AG04449 (cell line): Measurements from ENCODE around the gene SLC45A2.

ENCODE experiments used
- CTCF ChIA-PET: fragments of 350-600 bp; formaldehyde crosslinking; extraction: SDS; loops from one replicate; lab custom pipeline; 2021; ENCODE audit warnings: antibody characterized with exemption; lab: Yijun Ruan, JAX
- POLR2A ChIA-PET: fragments of 400-600, 350-600 bp; formaldehyde crosslinking; extraction: SDS; loops from one replicate; lab custom pipeline; 2020; ENCODE audit warnings: antibody characterized with exemption, inconsistent platforms; lab: Yijun Ruan, JAX
- DNase-seq: peaks from one replicate; pipeline ENCODE4 v3.0.0-alpha.2; 2010; ENCODE audit warnings: low read depth, low spot score
- H3K4me3 ChIP-seq: 2 replicates; pipeline ENCODE4 v1.5.1; 2011; ENCODE audit warnings: low read depth, mild to moderate bottlenecking, control low read depth, low read length
- CTCF ChIP-seq: IDR thresholded peaks from one replicate; pipeline ENCODE4 v1.5.1; 2011; ENCODE audit warnings: mild to moderate bottlenecking, moderate library complexity, low read length, control low read depth, inconsistent platforms; ENCODE audit not compliant: insufficient read depth; ENCODE audit errors: missing control alignments

Gene SLC45A2

GRCh38 chr5:33997331-33997983 is 13.0 kb upstream of the SLC45A2 start:
- POLR2A ChIA-PET: interaction anchor here (1.7 kb wide), 1 partner anchor 11 kb away, joined by 9 read pairs; the partner anchor contains the start of gene AMACR
- CTCF ChIA-PET: interaction anchor here (0.6 to 4.9 kb wide), 25 partner anchors 10 to 549 kb away, joined by 3 to 51 read pairs (median 4); partner anchors contain the start of genes AMACR and SLC45A2
- peak; percentile 59 for DNase-seq
- no peak overlapping the region for H3K4me3 ChIP-seq
- TF ChIP-seq CTCF: peak; percentile 59

GRCh38 chr5:33995865-33996264 is 11.4 kb upstream of the SLC45A2 start:
- no peak for TF ChIP-seq CTCF
- ChIA-PET POLR2A (interaction anchor here (1.7 kb wide), 1 partner anchor 12 kb away, joined by 9 read pairs; the partner anchor contains the start of gene AMACR), CTCF (interaction anchor here (0.9 to 4.9 kb wide), 12 partner anchors 11 to 560 kb away, joined by 3 to 51 read pairs (median 6); partner anchors contain the start of genes AMACR and SLC45A2)
- no peak overlapping the region for H3K4me3 ChIP-seq
- no peak for DNase-seq

GRCh38 chr5:33994845-33995244 is 10.4 kb upstream of the SLC45A2 start:
- ChIA-PET POLR2A (no interaction called here), CTCF (interaction anchor here (1.1 to 4.1 kb wide), 5 partner anchors 11 to 559 kb away, joined by 3 to 51 read pairs (median 5); partner anchors contain the start of gene SLC45A2)
- TF ChIP-seq CTCF: peak; percentile 23

GRCh38 chr5:33992864-33993263 is 8.4 kb upstream of the SLC45A2 start:
- ChIA-PET POLR2A (no interaction called here), CTCF (no interaction called here)
- no peak overlapping the region for H3K4me3 ChIP-seq
- TF ChIP-seq CTCF: no peak
- DNase-seq: no peak

More at GRCh38 chr5:33994845-33995244, 10.4 kb upstream of the SLC45A2 start:
- peak; percentile 52 for DNase-seq
- H3K4me3 ChIP-seq: no peak overlapping the region

- TF ChIP-seq CTCF: no peak
- CTCF ChIA-PET: interaction anchor here (1.3 kb wide), 1 partner anchor 12 kb away, joined by 4 read pairs; no protein-coding TSS in a partner anchor
- DNase-seq: no peak
Measured at GRCh38 chr5:33985447-33985846, 954 bp upstream of the SLC45A2 start.

GRCh38 chr5:33984178-33984577 is 315 bp downstream of the SLC45A2 start:
- no peak for TF ChIP-seq CTCF
- ChIA-PET POLR2A (no interaction called here), CTCF (interaction anchor here (2.3 to 7.6 kb wide), 3 partner anchors 11 to 15 kb away, joined by 7 to 84 read pairs (median 26); no protein-coding TSS in a partner anchor)
- DNase-seq: no peak
- no peak overlapping the region for H3K4me3 ChIP-seq

More at GRCh38 chr5:33985447-33985846, 954 bp upstream of the SLC45A2 start:
- no peak overlapping the region for H3K4me3 ChIP-seq
- POLR2A ChIA-PET: no interaction called here
